Ecto neural progenitor cell (in vitro differentiated cells): ENCODE data around the gene EFCAB6.

Source experiments
- DNase-seq: peaks from one replicate; pipeline ENCODE4 v3.0.0-alpha.2; 2018; ENCODE audit warnings: low spot score

Gene EFCAB6

GRCh38 chr22:43481568-43482317, 330.4 kb downstream of the EFCAB6 start:
- DNase-seq = no peak

GRCh38 chr22:43479962-43480361, 332.1 kb downstream of the EFCAB6 start:
- no peak for DNase-seq

GRCh38 chr22:43479301-43479950, 332.7 kb downstream of the EFCAB6 start:
- no peak for DNase-seq
